Ishikawa (cell line): Measurements from ENCODE around the gene RAD51B.

ENCODE experiments used
- CEBPB ChIP-seq: IDR thresholded peaks from 2 replicates; pipeline ENCODE4 v1.6.1; 2012
- CREB1 ChIP-seq: IDR thresholded peaks from 2 replicates; pipeline ENCODE4 v1.6.1; 2012; ENCODE audit warnings: low read depth
- EGR1 ChIP-seq: IDR thresholded peaks from 2 replicates; pipeline ENCODE4 v1.6.1; 2012
- EP300 ChIP-seq: IDR thresholded peaks from 2 replicates; pipeline ENCODE4 v1.6.1; 2012; ENCODE audit warnings: borderline replicate concordance
- FOXM1 ChIP-seq: IDR thresholded peaks from 2 replicates; pipeline ENCODE4 v1.6.1; 2012; ENCODE audit warnings: low read depth, borderline replicate concordance
- MAX ChIP-seq: IDR thresholded peaks from 2 replicates; pipeline ENCODE4 v1.6.1; 2012
- NFIC ChIP-seq: IDR thresholded peaks from 2 replicates; pipeline ENCODE4 v1.6.1; 2012
- RAD21 ChIP-seq: IDR thresholded peaks from 2 replicates; pipeline ENCODE4 v1.6.1; 2012; ENCODE audit warnings: low read depth
- TAF1 ChIP-seq: IDR thresholded peaks from 2 replicates; pipeline ENCODE4 v1.6.1; 2012; ENCODE audit warnings: low read depth, mild to moderate bottlenecking
- TCF12 ChIP-seq: IDR thresholded peaks from 2 replicates; pipeline ENCODE4 v1.6.1; 2012; ENCODE audit warnings: low read depth
- TEAD4 ChIP-seq: IDR thresholded peaks from 2 replicates; pipeline ENCODE4 v1.6.1; 2012
- YY1 ChIP-seq: IDR thresholded peaks from 2 replicates; pipeline ENCODE4 v1.6.1; 2012; ENCODE audit warnings: low read depth
- ZBTB7A ChIP-seq: IDR thresholded peaks from 2 replicates; pipeline ENCODE4 v1.6.1; 2012; ENCODE audit warnings: low read depth
- TF ChIP-seq, protein P1 (sequence below): IDR thresholded peaks from 2 replicates; pipeline ENCODE4 v1.6.1; 2012; ENCODE audit warnings: low read depth, mild to moderate bottlenecking
- TF ChIP-seq, protein P2 (sequence below): IDR thresholded peaks from 2 replicates; pipeline ENCODE4 v1.6.1; 2012

Gene RAD51B

DNA sequence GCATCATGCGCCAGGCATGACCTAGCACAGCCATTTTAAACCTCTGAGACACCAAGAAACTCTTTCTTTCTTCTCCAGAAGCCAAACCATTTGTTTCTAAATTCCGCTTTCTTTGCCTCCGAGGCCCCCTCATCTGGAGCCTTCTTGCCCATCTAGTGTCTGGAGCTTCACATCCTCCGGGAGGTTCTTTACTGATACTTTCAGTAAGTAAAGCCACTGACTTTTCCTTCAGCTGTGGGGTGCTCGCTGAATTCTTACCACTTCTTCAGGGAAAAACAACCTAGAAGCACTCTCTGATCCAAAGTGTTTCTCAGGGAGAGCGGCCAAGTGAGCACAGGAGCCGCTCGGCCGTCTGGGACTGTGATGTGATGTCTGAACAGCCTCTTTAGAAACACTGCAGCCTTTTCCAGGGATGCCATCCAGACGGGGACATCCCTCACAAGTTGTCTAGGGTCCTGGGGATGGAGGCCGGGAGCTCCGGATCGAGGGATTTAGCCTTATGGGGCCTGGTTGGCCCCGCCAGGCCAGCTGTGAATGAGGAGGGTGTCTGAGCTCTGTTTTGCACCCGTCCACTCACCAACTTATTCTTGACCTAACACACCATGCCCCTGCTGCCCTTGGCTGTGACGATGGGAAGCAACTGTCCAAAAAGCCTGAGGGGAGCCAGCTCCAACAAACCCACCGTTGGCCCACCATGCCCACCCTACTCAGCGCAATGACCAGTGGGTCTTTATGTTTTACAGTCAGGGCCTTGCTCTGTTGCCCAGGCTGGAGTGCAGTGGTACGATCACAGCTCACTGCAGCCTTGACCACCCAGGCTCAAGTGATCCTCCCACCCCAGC, 812.7 kb downstream of the RAD51B start:
- TF ChIP-seq ZBTB7A, result no peak
- TF ChIP-seq RAD21, result no peak
- no peak for TF ChIP-seq CREB1
- TF ChIP-seq NFIC, result no peak
- TF ChIP-seq YY1, result no peak
- no peak for TF ChIP-seq EGR1
- no peak for TF ChIP-seq CEBPB
- TF ChIP-seq TCF12, result no peak
- TF ChIP-seq TAF1, result no peak
- TF ChIP-seq, protein P1, sequence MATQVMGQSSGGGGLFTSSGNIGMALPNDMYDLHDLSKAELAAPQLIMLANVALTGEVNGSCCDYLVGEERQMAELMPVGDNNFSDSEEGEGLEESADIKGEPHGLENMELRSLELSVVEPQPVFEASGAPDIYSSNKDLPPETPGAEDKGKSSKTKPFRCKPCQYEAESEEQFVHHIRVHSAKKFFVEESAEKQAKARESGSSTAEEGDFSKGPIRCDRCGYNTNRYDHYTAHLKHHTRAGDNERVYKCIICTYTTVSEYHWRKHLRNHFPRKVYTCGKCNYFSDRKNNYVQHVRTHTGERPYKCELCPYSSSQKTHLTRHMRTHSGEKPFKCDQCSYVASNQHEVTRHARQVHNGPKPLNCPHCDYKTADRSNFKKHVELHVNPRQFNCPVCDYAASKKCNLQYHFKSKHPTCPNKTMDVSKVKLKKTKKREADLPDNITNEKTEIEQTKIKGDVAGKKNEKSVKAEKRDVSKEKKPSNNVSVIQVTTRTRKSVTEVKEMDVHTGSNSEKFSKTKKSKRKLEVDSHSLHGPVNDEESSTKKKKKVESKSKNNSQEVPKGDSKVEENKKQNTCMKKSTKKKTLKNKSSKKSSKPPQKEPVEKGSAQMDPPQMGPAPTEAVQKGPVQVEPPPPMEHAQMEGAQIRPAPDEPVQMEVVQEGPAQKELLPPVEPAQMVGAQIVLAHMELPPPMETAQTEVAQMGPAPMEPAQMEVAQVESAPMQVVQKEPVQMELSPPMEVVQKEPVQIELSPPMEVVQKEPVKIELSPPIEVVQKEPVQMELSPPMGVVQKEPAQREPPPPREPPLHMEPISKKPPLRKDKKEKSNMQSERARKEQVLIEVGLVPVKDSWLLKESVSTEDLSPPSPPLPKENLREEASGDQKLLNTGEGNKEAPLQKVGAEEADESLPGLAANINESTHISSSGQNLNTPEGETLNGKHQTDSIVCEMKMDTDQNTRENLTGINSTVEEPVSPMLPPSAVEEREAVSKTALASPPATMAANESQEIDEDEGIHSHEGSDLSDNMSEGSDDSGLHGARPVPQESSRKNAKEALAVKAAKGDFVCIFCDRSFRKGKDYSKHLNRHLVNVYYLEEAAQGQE, result no peak
- TF ChIP-seq TEAD4, result no peak
- no peak for TF ChIP-seq EP300
- no peak for TF ChIP-seq FOXM1
- no peak for TF ChIP-seq MAX
- TF ChIP-seq, protein P2, sequence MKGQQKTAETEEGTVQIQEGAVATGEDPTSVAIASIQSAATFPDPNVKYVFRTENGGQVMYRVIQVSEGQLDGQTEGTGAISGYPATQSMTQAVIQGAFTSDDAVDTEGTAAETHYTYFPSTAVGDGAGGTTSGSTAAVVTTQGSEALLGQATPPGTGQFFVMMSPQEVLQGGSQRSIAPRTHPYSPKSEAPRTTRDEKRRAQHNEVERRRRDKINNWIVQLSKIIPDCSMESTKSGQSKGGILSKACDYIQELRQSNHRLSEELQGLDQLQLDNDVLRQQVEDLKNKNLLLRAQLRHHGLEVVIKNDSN, result no peak

DNA sequence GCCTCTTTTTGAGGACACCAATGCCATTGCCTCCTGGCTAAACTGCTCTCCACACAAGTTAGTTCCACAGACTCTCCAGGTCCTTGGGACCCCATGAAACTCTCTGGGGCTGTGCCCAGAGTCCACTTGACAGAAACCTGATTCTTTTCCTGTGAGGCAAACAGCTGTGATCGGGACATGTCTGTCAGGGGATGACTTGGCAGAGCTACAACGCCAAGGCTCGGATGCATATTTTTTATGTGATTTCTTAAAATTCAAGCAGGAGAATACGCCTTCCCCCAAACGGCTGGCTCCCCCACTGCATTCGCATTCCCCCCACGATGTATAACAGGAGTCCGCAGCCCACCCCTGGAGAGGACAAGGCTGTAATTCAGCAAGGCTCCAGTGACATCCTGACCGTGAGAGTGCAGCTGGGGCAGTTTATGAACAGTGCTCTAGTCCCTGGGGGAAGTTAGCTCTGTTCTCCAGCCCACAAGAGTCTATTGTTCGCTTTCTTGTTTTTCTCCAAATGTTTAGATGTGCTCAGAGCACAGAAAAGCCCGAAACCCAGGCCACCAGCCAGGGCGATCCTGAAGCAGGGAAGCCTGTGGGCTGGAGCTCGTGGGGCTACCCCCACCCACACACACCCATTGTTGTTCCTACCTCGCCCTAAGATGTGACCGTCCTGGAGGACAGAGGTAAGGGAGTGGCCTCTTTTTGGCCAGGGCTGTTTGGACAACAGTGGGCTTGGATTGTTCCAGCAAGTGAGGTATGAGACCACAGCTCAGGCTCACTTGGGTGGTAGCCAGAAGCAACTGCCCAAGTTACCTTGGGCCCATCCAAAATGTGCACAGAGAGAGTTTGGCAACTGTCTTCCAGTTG, 813.8 kb downstream of the RAD51B start:
- no peak for TF ChIP-seq NFIC
- TF ChIP-seq CREB1, result no peak
- TF ChIP-seq, protein P2, result no peak
- TF ChIP-seq MAX, result no peak
- TF ChIP-seq TEAD4, result no peak
- no peak for TF ChIP-seq TAF1
- no peak for TF ChIP-seq TCF12
- no peak for TF ChIP-seq FOXM1
- TF ChIP-seq EGR1, result no peak
- no peak for TF ChIP-seq YY1
- TF ChIP-seq CEBPB, result no peak
- TF ChIP-seq ZBTB7A, result no peak
- TF ChIP-seq, protein P1, result no peak
- TF ChIP-seq EP300, result no peak
- no peak for TF ChIP-seq RAD21

DNA sequence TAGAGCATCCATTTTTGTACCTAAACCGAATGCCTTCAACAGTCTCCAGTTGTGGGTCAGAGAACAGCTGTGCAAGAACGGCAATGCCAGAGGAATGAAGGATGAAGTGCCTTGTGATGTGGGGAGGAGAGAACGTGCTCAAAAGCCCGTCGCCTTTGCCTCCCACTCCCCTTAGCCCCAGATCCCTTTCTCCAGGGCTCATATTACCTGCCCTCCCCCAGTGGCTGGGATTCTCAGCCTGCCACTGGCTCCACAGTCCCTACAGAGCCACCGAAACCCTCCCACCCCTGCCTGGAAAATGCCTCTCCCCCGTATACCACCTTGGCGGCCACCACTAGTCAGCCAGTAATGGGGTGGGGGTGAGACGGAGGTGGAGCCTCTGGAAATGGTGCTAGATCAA, 814.8 kb downstream of the RAD51B start:
- TF ChIP-seq ZBTB7A, result no peak
- TF ChIP-seq YY1, result no peak

DNA sequence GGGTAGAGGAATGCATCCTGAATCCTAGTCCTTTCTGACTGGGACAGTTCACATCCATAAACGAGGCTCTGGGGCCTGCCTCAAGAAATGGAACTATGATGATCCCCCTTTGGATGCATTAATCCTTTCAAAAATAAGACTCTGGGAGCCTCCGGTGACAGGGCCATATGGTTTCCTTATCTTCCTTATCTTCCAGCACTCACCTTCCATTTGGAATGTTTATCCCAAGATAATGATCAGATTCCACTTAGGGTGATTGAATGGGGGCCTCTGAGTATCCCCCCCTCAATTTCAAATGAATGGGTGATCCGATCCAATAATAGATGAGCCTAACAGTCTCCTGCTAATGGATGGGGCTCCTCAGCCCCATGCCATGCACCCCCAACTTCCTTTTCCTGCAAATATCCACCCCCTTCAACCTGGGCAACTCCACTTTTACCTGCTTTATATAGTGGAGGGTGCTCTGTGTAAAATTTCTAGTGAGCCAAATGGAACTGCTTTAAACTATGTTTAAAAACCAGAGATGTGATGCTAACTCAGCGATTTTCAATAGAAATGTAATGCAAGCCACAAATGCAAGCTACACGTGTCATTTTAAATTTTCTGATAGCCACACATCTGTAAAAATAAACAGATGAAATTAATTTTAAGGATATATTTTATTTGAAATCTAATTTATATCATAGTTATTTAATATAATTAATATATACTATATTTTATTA, 815.5 kb downstream of the RAD51B start:
- TF ChIP-seq EP300 (no peak), EGR1 (no peak), NFIC (no peak), CREB1 (no peak), CEBPB (no peak), TEAD4 (no peak), ZBTB7A (no peak), MAX (no peak), TCF12 (no peak), RAD21 (no peak), YY1 (no peak), TAF1 (no peak), FOXM1 (no peak)
- TF ChIP-seq, protein P1, result no peak
- TF ChIP-seq, protein P2, result no peak
